Stimulated activated naive CD8-positive, alpha-beta T cell treated with anti-CD3 and anti-CD28 coated beads, Interleukin-15, Interleukin-2, amounts not matched to agents 100 U/mL and 50 U/mL, for 24 hours (primary cell): ENCODE results near the gene PTPRN2.
"Not testable (repeated sequence)": the region's sequence is repeated elsewhere in the genome, so short reads cannot be mapped to it uniquely, and the experiment has no call there.

Source experiments
- ATAC-seq: fragments of 150-1000 bp; cut with Tn5 transposase; one replicate; pipeline ENCODE4 v1.10.0; 2021
- DNase-seq: peaks from one replicate; pipeline ENCODE4 v3.0.0; 2021

PTPRN2 gene

GRCh38 chr7:158460665-158461064, 127.0 kb downstream of the PTPRN2 start:
- ATAC-seq (no peak), DNase-seq (no peak)

DNA sequence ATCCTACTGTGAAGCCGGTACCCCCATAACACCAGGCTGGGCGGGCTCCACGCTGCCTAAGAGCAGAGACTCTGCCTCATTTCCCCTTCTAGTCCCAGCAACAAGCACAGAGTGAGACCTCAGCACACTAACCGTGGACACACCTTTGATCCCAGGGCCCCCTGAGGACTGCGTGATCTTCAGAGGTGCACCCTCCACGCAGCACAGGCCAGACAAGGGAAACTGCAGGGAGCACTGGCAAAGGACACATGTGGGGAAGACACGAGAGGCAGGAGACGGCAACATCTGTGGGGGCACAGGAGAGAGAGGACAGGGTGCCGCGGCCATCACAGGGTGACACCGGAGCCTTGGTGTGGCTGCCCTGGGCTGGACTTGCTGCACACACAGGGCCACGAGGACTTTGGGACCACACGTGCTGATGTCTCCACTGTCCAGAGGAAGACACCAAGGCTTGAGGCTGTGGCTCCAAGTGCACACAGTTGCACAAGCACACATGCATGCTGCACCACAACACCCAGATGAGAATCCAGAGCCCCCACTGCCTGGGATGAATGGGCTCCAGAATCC, 128.8 kb downstream of the PTPRN2 start:
- no peak for DNase-seq
- no peak for ATAC-seq

GRCh38 chr7:158458096-158458495, 129.5 kb downstream of the PTPRN2 start:
- DNase-seq (no peak), ATAC-seq (no peak)

DNA sequence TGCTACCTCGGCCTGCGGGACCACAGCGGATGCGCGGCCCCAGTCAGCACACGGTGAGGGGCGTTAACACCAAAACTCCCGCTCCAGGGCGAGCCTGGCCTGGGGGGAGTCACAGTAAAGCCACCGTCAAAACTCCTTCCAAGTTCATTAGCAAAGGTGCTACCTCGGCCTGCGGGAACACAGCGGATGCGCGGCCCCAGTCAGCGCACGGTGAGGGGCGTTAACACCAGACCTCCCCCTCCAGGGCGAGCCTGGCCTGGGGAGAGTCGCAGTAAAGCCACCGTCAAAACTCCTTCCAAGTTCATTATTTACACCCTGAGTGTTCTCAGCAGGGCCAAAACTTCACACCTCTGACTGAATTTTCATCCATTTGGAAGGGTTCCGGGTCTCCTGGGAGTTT, 130.0 kb downstream of the PTPRN2 start:
- not testable (repeated sequence) for DNase-seq, ATAC-seq

DNA sequence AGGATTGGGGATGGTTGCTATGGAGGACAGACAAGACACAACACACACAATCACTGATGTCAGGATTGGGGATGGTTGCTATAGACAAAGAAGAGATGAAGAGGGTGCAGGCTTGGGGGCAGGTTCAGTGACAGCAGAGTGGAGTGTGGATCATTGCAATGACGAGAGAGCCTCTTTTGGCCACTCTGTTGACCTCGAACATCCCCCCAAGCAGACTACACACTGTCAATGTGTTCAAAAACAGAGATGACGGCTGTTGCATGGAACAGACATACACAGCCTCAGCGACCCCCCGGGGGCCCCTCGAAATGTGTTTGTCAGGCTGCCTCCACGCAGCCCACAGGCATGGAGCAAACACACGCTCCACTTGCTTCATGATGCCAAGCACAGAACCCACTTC, 133.0 kb downstream of the PTPRN2 start:
- ATAC-seq (no peak), DNase-seq (no peak)

DNA sequence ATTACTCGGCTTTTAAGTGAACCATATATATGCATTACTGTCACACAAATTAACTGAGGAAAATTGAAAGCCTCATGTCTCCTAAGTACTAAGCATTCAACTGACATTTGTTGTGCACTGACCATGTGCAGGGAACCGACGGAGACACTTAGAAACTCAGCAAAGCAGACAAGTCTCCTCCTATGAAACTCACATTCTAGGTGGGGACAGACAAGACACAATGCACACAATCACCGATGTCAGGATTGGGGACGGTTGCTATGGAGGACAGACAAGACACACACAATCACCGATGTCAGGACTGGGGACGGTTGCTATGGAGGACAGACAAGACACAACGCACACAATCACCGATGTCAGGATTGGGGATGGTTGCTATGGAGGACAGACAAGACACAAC, 134.0 kb downstream of the PTPRN2 start:
- ATAC-seq: no peak
- DNase-seq: no peak

- no peak for ATAC-seq
- no peak for DNase-seq
Observed at GRCh38 chr7:158452331-158452730, 135.3 kb downstream of the PTPRN2 start.

- DNase-seq: no peak
- ATAC-seq: no peak
Observed at GRCh38 chr7:158450476-158451124, 137.0 kb downstream of the PTPRN2 start.

DNA sequence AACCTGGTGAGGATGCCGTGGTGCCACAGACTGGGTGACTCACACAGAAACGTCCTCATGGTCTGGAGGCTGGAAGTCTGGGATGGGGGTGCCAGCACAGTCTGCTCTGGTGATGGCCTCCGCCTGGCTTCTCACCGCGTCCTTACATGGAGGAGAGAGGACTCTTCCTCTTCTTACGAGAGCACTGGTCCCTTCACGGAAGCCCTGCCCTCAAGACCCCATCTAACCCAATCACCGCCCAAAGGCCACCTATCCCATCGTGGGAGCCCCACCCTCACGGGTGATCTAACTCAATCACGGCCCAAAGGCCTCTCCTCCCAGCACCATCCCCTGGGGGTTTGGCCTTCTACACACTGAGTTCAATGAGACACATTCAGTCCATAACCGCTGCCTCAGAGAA, 137.7 kb downstream of the PTPRN2 start:
- no peak for ATAC-seq

DNA sequence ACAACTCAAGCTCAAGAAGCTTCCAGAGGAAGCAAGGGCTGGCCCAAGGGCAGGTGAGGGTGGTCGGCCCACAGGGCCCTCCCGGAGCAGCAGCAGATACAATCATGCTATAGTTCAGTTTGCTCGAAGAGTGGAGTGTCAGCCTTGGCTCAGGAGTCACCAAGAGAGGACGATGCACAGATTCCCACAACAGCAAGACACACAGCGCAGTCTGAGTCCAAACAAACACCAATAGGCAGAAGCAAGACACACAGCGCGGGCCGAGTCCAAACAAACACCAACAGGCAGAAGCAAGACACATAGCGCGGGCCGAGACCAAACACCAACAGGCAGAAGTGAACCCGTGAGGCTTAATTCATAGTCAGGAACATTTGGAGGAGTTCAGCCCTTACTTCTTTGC, 138.4 kb downstream of the PTPRN2 start:
- DNase-seq (no peak), ATAC-seq (no peak)

More for the DNA sequence above, 137.7 kb downstream of the PTPRN2 start:
- no peak for DNase-seq

GRCh38 chr7:158448430-158449100, 139.1 kb downstream of the PTPRN2 start:
- DNase-seq (no peak), ATAC-seq (no peak)

DNA sequence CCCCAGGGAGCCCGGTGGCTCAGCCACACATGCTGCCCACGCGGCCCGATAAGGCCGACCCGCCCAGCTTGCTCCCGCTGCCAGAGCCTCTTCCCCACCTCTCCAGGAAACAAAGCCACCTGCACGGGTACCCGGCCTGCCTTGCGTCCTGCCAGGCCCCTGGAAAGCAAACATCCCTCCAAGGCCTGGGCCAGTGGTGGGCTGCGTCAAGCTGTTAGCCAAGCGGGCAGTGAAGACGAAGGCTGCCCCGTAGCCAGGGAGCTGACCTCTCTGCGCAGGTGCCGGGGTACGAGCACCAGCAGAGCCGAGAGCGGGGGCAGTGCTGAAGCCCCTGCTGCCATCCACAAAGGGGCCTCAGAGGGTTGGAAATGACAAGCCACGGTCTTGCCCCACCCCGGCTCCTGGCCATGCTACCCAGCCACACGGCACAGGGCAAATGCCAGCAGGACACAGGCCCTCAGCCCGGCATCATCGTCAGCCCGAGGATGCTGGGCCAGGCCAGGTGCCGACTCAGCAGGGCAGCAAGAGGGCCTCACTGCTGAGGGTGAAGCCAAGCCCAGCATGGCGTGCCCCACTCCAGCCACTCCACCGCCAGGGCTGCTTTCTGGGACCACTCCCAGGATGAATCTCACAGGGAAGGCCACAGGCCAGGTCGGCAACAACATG, 140.0 kb downstream of the PTPRN2 start:
- ATAC-seq: no peak
- no peak for DNase-seq

DNA sequence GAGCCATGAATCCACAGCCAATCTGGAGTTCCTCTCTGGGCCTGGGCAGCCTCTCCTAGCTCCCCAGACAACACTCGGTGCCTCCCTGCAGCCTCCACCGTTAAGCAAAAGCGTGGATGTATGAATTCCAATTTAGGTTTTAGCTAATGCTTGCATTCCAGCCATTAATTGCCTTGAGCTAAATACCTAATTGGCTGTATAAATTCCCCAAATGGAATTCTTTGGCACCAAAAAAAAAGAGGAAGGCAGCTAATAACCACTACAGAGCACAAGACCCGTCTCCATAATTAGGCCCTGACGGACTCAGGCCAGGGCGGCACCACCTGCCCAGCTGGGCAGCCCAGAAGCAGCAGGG, 140.5 kb downstream of the PTPRN2 start:
- no peak for ATAC-seq
- DNase-seq: no peak

GRCh38 chr7:158446706-158447105, 140.9 kb downstream of the PTPRN2 start:
- ATAC-seq: no peak
- DNase-seq: no peak

GRCh38 chr7:158446281-158446680, 141.3 kb downstream of the PTPRN2 start:
- no peak for ATAC-seq

DNA sequence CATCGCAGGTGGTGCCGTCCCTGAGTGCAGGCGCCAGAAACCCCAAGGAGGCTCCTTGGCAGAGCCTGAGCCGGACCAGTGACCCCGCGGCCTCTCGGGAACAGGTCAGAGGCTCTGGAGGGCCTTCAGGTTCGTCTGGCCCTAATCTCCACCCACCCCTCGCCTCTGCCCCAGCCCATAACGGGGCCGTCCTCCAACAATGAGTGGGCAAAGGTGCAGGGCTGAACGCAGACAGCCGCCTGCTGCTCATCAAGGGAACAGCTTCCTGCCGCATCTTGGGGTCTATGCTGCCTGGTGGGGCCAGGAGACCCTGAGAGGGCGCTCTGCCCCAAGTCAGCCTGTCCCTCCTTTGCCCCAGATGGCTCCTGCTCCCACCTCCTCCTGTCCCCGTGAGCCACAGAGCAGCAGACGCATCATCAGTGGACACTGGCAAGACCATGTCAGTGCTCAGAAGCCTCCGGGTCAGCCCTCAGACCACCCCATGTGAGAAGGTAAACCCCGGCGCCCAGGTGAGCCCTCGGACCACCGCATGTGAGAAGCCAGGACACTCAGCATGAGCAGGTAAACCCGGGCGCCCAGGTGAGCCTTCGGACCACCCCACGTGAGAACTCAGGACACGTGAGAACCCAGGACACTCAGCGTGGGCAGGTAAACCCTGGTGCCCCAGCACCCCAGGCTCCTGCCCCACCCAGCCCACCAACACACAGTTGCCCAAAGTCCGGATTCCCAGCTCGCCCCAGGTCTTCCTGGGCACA, 142.0 kb downstream of the PTPRN2 start:
- no peak for DNase-seq
- ATAC-seq: no peak

More at GRCh38 chr7:158446281-158446680, 141.3 kb downstream of the PTPRN2 start:
- no peak for DNase-seq

DNA sequence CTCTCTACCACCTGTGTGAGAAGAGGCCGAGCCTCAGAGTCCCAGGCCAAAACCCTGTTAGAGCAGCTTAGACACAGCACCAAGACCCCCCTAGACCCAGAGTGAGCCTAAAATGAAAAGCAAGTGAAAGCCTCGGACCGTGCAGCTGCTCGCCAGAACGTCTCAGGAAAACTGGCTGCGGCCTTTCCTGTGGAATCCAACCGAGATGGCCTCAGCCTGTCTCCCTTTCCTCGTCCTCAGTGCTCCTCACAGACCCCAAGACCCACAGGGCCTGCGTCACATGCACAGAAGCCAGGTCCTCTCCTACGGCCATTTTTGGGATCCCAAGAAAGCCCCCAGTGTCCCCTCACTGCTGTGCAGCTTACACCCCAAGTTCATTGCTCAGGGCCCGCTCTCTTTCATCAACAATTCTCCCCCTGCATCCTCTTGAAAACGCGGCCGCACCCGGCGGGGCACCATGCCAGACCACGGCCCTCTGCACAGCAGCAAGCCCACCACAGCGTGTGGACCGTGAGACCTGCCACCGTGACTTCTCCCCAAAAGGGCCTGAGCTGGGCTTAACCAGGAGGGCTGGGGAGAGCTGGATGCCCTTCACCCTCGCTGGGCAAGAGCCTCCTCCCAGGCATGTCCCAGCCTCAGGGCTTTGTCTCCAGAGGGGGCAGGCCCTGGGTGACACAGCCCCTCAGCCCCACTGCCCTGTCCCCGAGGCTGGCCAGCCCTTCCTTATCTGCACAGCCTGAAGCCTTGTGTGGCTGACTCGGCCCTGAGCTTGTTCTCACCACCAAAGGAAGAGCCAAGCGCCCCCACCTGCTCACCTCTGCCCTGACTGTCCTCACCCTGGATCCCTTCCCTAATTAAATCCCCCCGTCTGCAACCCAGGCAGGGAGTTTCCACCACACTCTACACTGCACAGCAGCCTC, 142.9 kb downstream of the PTPRN2 start:
- no peak for DNase-seq

GRCh38 chr7:158443688-158444483, 143.7 kb downstream of the PTPRN2 start:
- ATAC-seq (no peak), DNase-seq (no peak)

More for the DNA sequence above, 142.9 kb downstream of the PTPRN2 start:
- no peak for ATAC-seq

- ATAC-seq (no peak), DNase-seq (no peak)
Observed at GRCh38 chr7:158443014-158443687, 144.5 kb downstream of the PTPRN2 start.

DNA sequence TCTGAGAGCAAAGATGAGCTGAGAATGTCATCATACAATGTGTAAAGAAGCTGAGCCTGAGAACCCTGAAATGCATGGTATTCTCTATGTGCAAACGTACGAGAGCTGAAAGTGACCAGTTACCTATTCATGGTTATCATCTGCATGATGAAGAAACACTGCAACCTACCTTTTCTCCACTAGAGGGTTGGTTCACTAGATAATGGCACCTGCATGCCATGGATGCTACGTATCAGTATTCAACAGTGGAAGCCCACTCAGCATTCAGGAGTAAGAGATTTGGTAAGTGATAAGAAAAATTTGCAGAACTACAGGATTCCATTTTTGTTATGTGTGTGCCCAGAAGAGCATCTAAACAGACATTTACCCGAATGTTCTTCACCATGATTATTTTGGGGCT, 145.4 kb downstream of the PTPRN2 start:
- DNase-seq: no peak
- ATAC-seq: no peak
